Measurements from ENCODE around the gene PALS1.
A peak's percentile ranks its signal among the peaks of the same experiment; 100 is the strongest.

PALS1 gene

GRCh38 chr14:67241411-67242167, at the start of gene PALS1:
TSS of gene PALS1 (plus strand) at chr14:67241435. CDS start at chr14:67279171, 37,736 bp downstream.
- peak in 24 of 56 donors; percentile 6 to 74 (median 56) for DNase-seq

GRCh38 chr14:67191768-67192290, 49.4 kb upstream of the PALS1 start:
- peak in 8 of 56 donors; percentile 1 to 28 (median 7) for DNase-seq

GRCh38 chr14:67192366-67192765, 48.9 kb upstream of the PALS1 start:
- DNase-seq: no peak

GRCh38 chr14:67195279-67195678, 46.0 kb upstream of the PALS1 start:
- DNase-seq: no peak

- no peak for DNase-seq
Observed at GRCh38 chr14:67199016-67199415, 42.2 kb upstream of the PALS1 start.

- DNase-seq: peak in 1 of 56 donors; percentile 5
Observed at GRCh38 chr14:67207810-67208209, 33.4 kb upstream of the PALS1 start.

- no peak for DNase-seq
Observed at GRCh38 chr14:67218126-67218525, 23.1 kb upstream of the PALS1 start.

GRCh38 chr14:67221248-67221981, 19.8 kb upstream of the PALS1 start:
- no peak for DNase-seq

- DNase-seq: no peak
Observed at GRCh38 chr14:67221982-67222328, 19.3 kb upstream of the PALS1 start.

GRCh38 chr14:67225523-67225922, 15.7 kb upstream of the PALS1 start:
- DNase-seq: no peak

GRCh38 chr14:67228325-67228984, 12.8 kb upstream of the PALS1 start:
- no peak for DNase-seq

GRCh38 chr14:67232066-67232465, 9.2 kb upstream of the PALS1 start:
- no peak for DNase-seq

GRCh38 chr14:67232621-67233020, 8.6 kb upstream of the PALS1 start:
- DNase-seq: no peak

- DNase-seq: no peak
Observed at GRCh38 chr14:67237591-67237990, 3.6 kb upstream of the PALS1 start.

- DNase-seq: no peak
Observed at GRCh38 chr14:67239582-67239981, 1.7 kb upstream of the PALS1 start.

- DNase-seq: peak in 35 of 56 donors; percentile 3 to 64 (median 37)
Observed at GRCh38 chr14:67240168-67240932, 885 bp upstream of the PALS1 start.

- DNase-seq: peak; percentile 28 to 98 (median 92)
Observed at GRCh38 chr14:67240978-67241410, 241 bp upstream of the PALS1 start.

GRCh38 chr14:67242168-67242420, 859 bp downstream of the PALS1 start:
- no peak for DNase-seq

GRCh38 chr14:67245104-67245503, 3.9 kb downstream of the PALS1 start:
- no peak for DNase-seq

- no peak for DNase-seq
Observed at GRCh38 chr14:67251573-67252226, 10.5 kb downstream of the PALS1 start.

GRCh38 chr14:67253076-67253635, 11.9 kb downstream of the PALS1 start:
- DNase-seq: no peak

All from amygdala (tissue), 56 donors.